BJ (cell line): ENCODE results near the gene PNP. TPM values are rescaled to one million over a fixed set of nuclear protein-coding genes. Genes with fewer than 3 reads are reported as not detected.
A peak's percentile ranks its signal among the peaks of the same experiment; 100 is the strongest.

Source experiments
- CTCF ChIA-PET: fragments of 350-600 bp; formaldehyde crosslinking; extraction: SDS; loops from one replicate; lab custom pipeline; 2021; ENCODE audit warnings: antibody characterized with exemption, inconsistent platforms; lab: Yijun Ruan, JAX
- POLR2A ChIA-PET: fragments of 300-600 bp; sonication (Branson Sonifier 250); formaldehyde crosslinking; extraction: SDS; loops from one replicate; lab custom pipeline; 2021; ENCODE audit warnings: antibody characterized with exemption; lab: Charles Lee
- DNase-seq: peaks from one replicate; pipeline ENCODE4 v3.0.0-alpha.2; 2011; ENCODE audit warnings: low read depth
- H3K27me3 ChIP-seq: 2 replicates; pipeline ENCODE4 v1.6.0; 2011; ENCODE audit warnings: low read length; ENCODE audit not compliant: control insufficient read depth, insufficient read depth
- H3K36me3 ChIP-seq: 2 replicates; pipeline ENCODE4 v1.5.1; 2011; ENCODE audit warnings: low read length; ENCODE audit not compliant: control insufficient read depth, insufficient read depth
- H3K4me3 ChIP-seq: 2 replicates; pipeline ENCODE4 v1.5.1; 2011; ENCODE audit warnings: low read depth, mild to moderate bottlenecking, control low read depth, low read length
- polyA minus RNA-seq: library from RNA; depleted of rRNA, polyadenylated mRNA; stranded (reverse); fragments of >200 nt; gene quantifications from 2 replicates; pipeline ENCODE4 v1.2.3, GENCODE V29; 2011; rRNA and poly(A)+ RNA removed
- polyA plus RNA-seq: library from polyadenylated mRNA; depleted of rRNA; stranded (reverse); fragments of >200 nt; gene quantifications from 2 replicates; pipeline ENCODE4 v1.2.3, GENCODE V29; 2011; rRNA removed
- TF ChIP-seq, protein P1 (sequence below): IDR thresholded peaks from 2 replicates; pipeline ENCODE4 v1.5.1; 2011; ENCODE audit warnings: low read depth, mild to moderate bottlenecking, control low read depth, inconsistent platforms, low read length, moderate library complexity; ENCODE audit not compliant: insufficient read depth

The PNP gene
- polyA plus RNA-seq (18.4 and 21.4 TPM in 2 replicates), polyA minus RNA-seq (6.2 and 11.1 TPM in 2 replicates)

DNA sequence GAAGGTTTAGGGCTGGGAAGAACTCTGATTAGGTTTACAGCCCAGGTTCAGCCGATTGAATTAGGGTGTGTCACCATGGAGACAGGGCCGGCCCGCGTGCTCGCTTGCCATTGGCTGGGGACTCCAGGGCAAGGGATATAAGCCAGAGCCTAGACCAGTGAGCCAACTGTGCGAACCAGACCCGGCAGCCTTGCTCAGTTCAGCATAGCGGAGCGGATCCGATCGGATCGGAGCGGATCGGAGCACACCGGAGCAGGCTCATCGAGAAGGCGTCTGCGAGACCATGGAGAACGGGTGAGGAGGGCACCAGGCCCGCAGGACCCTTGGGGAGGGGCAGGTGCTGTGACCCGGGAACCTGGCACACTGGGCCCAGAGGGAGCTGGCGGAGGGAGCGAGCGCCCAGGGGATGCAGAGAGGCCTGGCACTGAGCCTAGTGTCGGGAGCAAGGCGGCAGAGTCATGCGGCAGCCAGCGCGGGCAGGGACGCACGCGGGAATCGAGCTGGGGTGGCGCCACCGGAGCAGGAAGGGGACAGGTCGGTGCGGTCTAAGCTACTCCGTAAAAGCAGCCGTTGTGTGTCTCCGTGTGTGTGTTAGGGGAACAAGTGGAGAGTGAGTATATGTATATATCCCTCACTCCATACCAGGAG is at the start of gene PNP:
PNP (plus strand) TSS at position 165 of the 648 bp plus-strand sequence; CDS start at position 284, 119 bp downstream.
- POLR2A ChIA-PET, result interaction anchor here (0.7 to 1.1 kb wide), 3 partner anchors 8 to 126 kb away, joined by 3 to 5 read pairs (median 3); partner anchors contain the start of genes PARP2 and PIP4P1

DNA sequence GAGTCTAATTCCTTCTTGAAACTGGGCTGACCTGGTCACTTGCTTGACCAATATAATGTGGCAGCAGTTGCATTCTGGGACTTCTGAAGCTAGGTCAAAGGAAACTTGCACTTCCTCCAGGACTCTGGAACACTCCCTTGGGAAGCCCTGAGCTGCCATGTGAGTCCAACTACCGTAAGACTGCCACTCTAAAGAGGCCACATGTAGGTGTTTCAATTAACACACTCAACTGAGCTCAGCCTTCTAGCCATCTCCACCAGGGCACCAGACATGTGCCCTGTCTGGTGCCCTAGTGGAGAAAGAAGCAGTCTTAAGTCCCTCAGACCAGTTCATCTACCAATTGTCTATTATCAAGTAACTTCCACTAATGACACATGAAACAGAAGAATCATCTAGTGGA is 49.8 kb upstream of the PNP start:
- H3K4me3 ChIP-seq, result no peak overlapping the region
- no peaks in the 10 kb centered on the region for H3K27me3 ChIP-seq
- no peaks in the 10 kb centered on the region for H3K36me3 ChIP-seq

More for the DNA sequence above, at the start of gene PNP:
- no peaks in the 10 kb centered on the region for H3K36me3 ChIP-seq
- TF ChIP-seq, protein P1, sequence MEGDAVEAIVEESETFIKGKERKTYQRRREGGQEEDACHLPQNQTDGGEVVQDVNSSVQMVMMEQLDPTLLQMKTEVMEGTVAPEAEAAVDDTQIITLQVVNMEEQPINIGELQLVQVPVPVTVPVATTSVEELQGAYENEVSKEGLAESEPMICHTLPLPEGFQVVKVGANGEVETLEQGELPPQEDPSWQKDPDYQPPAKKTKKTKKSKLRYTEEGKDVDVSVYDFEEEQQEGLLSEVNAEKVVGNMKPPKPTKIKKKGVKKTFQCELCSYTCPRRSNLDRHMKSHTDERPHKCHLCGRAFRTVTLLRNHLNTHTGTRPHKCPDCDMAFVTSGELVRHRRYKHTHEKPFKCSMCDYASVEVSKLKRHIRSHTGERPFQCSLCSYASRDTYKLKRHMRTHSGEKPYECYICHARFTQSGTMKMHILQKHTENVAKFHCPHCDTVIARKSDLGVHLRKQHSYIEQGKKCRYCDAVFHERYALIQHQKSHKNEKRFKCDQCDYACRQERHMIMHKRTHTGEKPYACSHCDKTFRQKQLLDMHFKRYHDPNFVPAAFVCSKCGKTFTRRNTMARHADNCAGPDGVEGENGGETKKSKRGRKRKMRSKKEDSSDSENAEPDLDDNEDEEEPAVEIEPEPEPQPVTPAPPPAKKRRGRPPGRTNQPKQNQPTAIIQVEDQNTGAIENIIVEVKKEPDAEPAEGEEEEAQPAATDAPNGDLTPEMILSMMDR, result no peak
- DNase-seq, result peak; percentile 32
- H3K27me3 ChIP-seq, result peaks cover 1% of the 10 kb centered on the region; the same call in 1 of the 2 replicates
- H3K4me3 ChIP-seq, result peak within 1 kb of the TSS; percentile 70
- CTCF ChIA-PET, result interaction anchor here (0.8 to 1.0 kb wide), 2 partner anchors 49 to 222 kb away, joined by 3 read pairs; no protein-coding TSS in a partner anchor

DNA sequence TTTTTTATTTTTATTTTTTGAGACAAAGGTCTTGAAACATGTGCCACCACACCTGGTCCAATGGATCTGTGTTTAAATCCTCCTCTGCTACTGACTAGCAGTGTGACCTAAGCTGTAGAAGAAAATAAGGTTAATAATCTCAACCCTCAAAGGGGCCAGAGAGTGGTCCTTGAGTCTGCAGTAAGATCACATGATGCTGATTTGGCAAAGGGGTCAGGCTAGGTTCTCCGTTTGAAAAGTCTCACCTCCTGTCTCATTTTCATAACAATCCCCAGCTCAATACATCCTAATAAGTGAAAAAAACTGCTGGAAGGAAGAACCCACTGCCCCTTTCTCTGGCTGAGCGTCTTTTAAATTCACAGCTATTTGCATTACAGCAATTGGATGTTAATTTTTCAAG is 47.9 kb upstream of the PNP start:
- H3K36me3 ChIP-seq, result no peaks in the 10 kb centered on the region
- TF ChIP-seq, protein P1, result no peak
- CTCF ChIA-PET, result interaction anchor here (1.1 to 1.6 kb wide), 3 partner anchors 8 to 49 kb away, joined by 3 to 5 read pairs (median 4); partner anchors contain the start of gene TEP1
- no peaks in the 10 kb centered on the region for H3K27me3 ChIP-seq
- no peak overlapping the region for H3K4me3 ChIP-seq
- no peak for DNase-seq
- POLR2A ChIA-PET, result no interaction called here

More for the DNA sequence above, 49.8 kb upstream of the PNP start:
- no peak for DNase-seq
- CTCF ChIA-PET, result no interaction called here
- POLR2A ChIA-PET, result no interaction called here
- TF ChIP-seq, protein P1, result no peak

DNA sequence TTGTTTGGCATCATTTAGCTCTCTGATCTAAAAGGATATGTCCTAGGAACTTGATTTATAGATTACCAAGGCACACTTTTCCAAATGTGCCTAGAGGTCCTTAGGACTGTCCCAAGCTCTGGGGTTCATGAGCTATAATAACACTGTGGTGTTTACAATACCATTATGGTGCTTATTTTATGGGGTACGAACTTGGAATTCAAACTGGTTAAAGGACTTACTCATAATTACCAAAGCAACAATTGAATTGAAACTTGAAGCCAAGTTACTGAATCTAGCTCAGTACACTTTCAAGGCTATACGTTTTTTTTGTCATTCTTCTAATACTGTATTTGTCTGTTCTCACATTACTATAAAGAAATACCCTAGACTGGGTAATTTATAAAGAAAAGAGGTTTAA is 46.3 kb upstream of the PNP start:
- TF ChIP-seq, protein P1, result no peak
- ChIA-PET CTCF (interaction anchor here (0.8 to 1.3 kb wide), 2 partner anchors 12 to 186 kb away, joined by 4 read pairs; no protein-coding TSS in a partner anchor), POLR2A (no interaction called here)
- no peak for DNase-seq
- Histone ChIP-seq H3K4me3 (no peak overlapping the region), H3K27me3 (no peaks in the 10 kb centered on the region), H3K36me3 (no peaks in the 10 kb centered on the region)

DNA sequence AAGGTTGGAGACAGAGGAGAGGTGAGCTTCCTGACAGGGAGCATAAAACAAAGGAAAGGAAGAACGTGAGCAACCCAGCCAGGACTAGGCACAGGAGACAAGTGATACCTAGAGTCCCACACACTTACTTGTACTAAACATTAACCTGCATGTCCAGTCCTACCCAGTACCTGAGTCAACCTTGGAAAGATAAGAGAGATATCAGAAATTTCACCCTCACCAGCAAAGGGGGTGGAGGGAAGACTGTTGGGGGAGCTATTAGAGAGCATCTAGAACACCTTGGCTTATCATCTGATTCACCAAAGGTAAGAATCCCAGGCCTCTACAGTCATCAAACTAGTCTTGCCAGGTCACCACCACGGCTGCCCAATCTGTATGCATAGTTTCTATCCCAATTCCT is 44.4 kb upstream of the PNP start:
- ChIA-PET CTCF (interaction anchor here (0.8 to 2.9 kb wide), 2 partner anchors 10 to 37 kb away, joined by 3 to 25 read pairs; partner anchors contain the start of genes PIP4P1 and TEP1), POLR2A (no interaction called here)
- no peak for DNase-seq
- no peak overlapping the region for H3K4me3 ChIP-seq
- H3K36me3 ChIP-seq, result no peaks in the 10 kb centered on the region
- TF ChIP-seq, protein P1, result no peak
- no peaks in the 10 kb centered on the region for H3K27me3 ChIP-seq
